Stimulated activated CD8-positive, alpha-beta memory T cell treated with anti-CD3 and anti-CD28 coated beads, Interleukin-4, amount 100 ng/mL, for 48 hours (primary cell): ENCODE results near the gene ZBTB20.

ENCODE experiments used
- DNase-seq: peaks from one replicate; pipeline ENCODE4 v3.0.0-alpha.2; 2020

Gene ZBTB20

GRCh38 chr3:114866430-114866829, 280.7 kb downstream of the ZBTB20 start:
- DNase-seq = no peak

DNA sequence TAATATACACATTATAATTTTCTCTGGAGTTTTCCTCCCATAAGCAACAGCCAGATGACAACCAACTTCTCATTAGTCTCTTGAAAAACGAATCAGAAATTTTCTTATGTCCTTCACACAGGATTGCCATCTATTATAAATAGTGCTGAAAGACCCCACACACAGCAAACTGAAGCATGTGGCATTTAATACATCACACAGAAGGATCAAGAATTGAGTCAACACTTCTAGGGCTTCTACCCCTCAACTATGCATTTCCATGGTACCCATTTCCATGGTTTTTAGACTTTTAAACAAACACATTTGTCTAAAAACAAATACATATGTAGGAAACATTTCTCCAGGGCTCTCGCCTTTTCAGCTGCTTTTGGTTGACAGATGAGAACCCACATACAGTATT, 282.1 kb downstream of the ZBTB20 start:
- DNase-seq = no peak

DNA sequence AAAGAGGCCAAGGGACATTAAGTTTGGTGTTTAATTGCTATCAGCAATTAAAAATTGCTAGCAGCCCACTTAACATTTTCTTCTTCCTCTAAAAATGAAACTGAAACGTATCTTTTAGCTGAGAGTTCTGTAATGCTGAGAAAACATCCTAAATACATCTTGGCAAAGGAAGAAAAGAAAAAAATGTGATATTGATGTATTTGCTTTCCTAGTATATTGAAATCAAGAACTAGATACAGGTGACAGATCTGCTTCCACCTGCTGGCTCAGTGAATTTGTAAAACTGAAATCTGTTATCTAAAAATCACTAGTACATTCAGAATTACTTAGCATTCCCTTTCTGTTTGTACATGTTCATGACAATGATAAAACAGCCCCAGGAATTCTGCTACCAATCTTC, 283.2 kb downstream of the ZBTB20 start:
- DNase-seq = no peak

GRCh38 chr3:114861666-114862065, 285.4 kb downstream of the ZBTB20 start:
- DNase-seq = no peak

DNA sequence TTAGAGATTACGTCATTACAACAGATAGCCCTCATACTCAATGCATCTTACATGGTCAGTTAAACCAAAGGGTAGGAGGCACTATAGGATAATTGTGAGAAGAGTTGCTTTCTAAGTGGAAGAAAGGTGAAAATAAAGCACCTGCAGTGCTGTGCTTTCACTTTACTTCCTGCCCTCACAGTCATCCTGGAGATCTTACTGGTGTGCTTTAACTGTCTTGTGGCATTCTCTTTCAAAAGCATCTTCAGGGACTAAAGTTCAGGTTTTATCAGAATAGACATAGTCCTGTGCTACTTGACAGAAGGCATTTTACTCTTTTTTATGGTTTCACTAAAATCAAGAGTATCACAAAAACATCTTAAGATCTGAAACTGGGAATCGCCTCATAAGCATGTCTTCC, 286.6 kb downstream of the ZBTB20 start:
- no peak for DNase-seq

GRCh38 chr3:114858329-114858728, 288.8 kb downstream of the ZBTB20 start:
- DNase-seq = no peak

DNA sequence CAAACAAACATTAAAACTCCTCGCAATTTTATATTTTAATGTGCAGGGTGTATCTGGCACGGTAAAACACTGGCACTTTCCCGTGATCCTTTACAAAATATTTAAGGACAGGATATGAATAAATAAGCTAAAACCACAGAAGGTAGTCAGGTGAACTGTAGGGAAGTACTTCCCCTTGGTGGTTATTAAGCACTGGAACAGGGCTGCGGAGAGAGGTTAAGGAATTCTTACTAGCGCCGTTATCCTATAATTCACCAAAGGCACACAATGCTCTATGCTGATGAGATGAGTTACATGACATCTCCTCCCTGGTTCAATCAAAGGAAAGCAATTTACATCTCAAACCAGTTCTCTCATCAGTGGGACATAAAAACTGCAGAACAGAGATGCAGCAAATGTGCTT, 289.8 kb downstream of the ZBTB20 start:
- no peak for DNase-seq

- DNase-seq = no peak
Observed at GRCh38 chr3:114856835-114857234, 290.3 kb downstream of the ZBTB20 start.

- DNase-seq = no peak
Observed at GRCh38 chr3:114855839-114856238, 291.2 kb downstream of the ZBTB20 start.

DNA sequence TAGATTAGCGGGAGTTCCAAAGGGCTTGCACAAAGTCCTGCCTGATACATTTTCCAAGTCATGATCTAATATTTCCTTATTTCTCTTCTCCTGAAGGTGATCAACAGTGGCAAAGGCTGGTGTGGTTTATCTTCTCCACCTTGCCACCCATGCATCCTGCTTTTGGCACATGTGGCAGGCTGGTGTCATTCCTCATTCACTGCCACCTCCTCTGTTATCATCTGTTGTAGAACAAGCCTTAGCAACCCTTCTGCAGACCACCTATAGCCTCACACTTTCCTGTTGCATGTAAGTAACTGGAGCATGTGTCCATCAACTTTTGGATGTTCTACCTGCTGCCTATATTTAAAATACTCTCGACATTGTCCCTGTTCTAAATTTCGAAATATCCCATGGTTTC, 294.1 kb downstream of the ZBTB20 start:
- no peak for DNase-seq

DNA sequence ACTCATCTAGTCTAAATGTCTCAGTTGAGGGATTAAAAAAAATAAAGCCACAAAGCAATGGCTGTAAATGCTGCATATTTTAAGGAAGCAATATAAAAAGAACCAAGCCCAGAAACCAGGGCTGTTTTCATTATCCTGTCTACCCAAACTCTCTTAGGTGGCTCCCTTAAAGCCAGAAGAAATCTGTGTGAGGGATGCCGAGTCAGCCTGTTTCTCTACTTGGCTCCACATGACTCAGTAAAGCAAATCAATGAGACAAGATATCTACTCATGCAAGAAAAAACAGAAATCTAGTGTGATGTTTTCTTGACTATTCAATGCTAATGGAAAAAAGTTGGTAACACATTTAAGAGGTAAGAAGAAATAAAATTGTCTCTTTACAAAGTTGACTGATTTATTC, 296.2 kb downstream of the ZBTB20 start:
- no peak for DNase-seq

DNA sequence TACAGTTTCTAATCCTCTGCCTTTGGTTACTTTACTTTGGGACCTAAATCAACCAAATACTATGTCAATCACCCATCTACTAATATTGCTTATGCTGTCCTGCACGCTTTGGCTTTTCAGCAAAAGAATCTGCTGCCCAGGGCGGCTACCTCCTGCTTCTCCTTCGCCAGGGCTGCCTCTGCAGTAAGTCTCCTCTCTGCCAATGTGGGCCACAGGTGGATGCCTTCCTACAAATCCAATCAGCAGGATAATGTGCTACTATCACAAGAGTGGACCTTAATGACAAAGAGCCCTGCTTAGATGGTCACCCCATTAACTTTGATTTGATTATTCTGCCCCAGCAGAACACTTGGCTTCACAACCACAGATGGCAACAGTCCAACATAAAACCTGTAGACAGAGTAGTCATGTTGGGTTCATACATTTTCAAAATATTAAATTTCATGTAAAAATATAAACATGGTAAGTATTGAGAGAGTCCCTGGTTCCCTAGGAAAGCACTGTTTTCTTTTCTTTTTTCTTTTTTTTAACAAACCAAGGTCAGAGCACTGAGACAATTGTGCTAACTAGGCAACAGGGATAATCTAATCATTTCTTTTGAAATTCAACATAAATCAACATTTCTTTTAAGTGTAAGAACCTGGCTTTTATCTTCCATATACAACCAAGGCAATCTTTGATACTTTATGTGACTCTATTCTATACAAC, 298.3 kb downstream of the ZBTB20 start:
- DNase-seq = no peak

DNA sequence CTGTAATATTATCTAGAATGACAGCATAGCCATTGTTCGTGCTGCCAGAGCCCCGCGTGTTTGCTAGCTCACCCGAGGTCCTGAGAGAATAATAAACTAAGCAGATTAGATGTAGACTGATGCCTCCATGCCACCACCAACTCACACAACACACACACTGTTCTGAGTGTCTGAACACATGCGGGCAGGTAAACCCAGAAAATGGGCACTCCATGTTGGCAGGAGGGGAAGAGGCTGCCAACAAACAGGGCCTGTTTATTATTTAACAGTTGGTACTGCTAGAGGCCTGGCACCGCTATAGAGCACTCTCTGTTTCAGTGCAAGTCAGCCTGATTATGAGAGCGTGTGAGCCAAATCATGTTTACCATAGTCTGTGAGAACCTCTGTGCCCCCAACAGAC, 299.0 kb downstream of the ZBTB20 start:
- DNase-seq = no peak

DNA sequence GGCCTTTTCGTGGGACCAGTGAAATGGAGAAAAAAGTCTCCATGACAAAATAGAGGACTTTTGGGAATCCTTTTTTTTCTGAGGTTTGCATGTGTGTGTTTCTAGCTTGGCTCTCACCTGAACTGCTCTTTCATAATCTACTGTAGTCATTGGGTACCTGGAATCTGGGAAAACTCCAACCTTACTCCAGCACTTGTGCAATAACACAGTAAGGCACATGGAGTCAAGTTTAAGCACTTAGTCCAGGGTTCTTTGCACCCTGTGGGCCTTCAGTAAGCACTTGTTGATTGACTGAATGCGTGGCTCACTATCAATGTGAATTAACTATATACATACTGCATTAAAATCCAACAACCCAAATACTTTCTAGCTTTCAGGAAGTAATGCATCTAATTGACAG, 299.5 kb downstream of the ZBTB20 start:
- no peak for DNase-seq

GRCh38 chr3:114846779-114847178, 300.3 kb downstream of the ZBTB20 start:
- no peak for DNase-seq

DNA sequence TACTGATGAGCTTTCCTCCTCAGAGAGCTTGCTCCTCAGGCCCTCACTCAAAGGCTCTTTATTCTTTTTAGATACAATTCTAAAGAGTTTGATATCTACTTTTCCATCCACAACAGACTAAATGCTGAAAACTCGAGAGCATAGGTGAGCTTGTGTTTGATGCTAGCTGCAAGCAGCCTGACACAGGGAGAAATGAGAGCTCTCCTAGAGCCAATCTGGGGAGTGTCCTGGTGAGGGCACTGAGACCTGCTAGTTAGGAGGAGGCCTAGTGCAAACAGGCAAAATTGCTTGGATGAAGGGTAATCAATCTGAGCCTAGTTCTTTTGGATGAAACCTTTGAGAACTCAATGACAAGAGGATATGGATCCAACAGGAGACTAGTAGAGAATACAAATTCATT, 300.8 kb downstream of the ZBTB20 start:
- no peak for DNase-seq

GRCh38 chr3:114841515-114841914, 305.6 kb downstream of the ZBTB20 start:
- no peak for DNase-seq

DNA sequence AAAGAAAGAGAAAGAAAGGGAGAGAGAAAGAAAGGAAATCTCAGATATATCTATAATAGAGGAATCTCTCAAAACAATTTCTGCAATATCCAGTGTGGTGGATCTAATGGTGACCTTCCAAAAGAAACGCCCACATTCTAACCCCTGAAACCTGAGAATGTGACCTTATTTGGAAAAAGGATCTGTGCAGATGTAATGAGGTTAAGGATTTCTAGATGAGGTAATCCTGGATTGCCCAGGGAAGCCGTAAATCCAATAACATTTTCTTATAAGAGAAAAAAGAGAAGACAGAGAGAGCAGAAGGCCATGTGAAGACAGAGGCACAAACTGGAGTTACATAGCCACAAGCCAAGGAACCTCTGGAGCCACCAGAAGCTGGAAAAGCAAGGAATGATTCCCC, 307.6 kb downstream of the ZBTB20 start:
- no peak for DNase-seq

DNA sequence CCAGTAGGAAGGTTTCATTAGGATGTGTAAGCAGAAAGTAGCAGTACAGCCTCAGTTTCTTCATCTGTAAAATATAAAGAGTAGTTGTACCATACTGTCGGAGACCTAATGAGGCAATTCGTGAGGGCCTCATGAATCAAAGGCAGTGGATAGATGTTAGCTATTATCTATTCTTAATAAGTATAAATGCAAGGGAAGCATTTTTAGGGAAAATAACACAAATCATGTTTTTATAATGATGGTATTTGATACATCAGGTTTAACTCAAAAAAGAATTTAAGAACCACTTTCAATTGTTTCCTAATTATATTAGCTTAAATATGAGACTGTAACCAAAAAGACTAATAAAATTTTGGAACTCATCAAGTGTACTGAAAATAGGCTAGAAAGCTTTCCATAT, 309.1 kb downstream of the ZBTB20 start:
- no peak for DNase-seq

GRCh38 chr3:114834175-114834940, 312.7 kb downstream of the ZBTB20 start:
- no peak for DNase-seq

DNA sequence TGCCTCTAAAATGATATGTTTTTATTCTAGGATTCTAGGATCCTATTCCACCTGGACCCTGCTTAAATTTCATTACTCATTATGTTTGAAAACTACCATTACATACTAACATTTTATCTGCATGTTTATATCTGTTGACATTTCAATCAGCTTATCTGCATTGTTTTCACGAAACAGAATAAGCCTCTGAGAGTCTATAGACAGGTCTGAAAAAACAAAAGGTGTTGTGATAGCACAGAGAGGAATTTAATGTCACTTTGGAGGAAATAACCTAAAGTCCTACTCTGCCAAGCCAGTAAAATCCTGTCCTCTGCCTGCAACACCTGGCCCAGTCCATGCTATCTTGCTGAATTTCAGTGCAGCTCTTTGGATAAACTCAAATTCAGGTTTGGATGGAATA, 315.2 kb downstream of the ZBTB20 start:
- no peak for DNase-seq

GRCh38 chr3:114830652-114831051, 316.4 kb downstream of the ZBTB20 start:
- no peak for DNase-seq

DNA sequence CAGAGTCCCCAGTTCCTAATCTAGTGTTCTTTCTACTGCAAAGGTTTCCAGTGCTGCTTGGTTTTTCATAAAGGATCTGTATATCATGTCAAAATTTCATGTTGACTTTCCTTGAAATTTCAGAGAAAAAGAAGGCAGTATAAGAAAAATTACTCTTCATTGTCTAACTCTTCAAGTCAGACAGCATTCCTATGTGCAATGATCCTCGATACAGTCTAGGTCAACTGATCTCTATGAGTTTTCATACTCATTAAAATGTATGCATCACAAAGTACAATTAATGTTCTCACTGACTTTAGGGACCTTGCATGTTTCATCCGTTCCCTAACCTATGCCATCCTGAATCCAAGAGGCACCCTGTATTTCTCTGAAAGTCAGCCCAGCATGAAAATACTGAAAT, 317.3 kb downstream of the ZBTB20 start:
- no peak for DNase-seq

DNA sequence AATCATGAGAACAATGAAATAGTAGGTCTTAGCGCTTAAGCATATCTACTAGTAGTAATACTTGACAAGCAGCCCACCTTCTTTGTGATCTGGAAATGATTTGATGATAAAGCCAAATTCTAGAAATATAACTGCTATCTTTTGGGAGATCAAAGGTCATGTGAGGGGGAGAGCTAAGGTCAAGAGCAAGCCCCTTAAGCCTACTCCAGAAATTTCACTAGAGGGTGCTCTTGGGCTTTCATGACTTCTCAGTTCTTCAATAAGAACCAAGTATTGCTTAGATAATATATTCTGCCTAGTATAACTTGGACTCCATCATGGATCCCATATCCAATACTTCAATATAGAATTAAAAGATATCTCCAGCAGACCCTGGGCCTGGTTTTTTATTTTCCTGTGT, 319.6 kb downstream of the ZBTB20 start:
- DNase-seq = no peak

GRCh38 chr3:114824014-114824413, 323.1 kb downstream of the ZBTB20 start:
- DNase-seq = no peak
